ENCODE data around the gene FXYD7.
"Not testable (repeated sequence)": the region's sequence is repeated elsewhere in the genome, so short reads cannot be mapped to it uniquely, and the experiment has no call there.

The FXYD7 gene, protein sequence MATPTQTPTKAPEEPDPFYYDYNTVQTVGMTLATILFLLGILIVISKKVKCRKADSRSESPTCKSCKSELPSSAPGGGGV

DNA sequence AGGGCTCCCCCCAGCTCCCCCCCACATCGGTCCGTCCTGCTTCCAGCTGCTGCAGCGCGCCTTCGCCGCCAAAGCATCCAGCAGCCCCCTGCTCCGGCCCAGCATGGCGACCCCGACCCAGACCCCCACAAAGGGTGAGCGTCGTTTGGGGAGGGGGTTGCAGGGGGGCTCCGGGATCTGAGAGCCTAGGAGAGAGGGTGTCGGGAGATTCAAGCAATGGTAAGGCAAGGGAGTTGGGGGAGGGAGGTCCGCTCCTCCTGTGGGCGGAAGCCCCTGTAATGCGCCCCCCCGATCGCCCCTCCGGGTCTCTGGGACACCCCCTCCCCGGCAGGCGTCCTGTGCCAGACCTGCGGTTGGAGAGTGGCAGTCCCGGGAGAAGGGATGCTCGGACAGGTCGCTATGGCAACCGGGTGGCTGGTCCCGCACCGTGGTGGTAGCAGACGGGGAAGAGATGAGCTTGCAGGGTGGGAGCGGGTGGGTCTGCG is at the start of gene FXYD7:
Gene FXYD7, plus strand, starts transcription at position 25 of the 485 bp plus-strand sequence. Its CDS starts 79 bp downstream, at position 104.
- DNase-seq = no peak

DNA sequence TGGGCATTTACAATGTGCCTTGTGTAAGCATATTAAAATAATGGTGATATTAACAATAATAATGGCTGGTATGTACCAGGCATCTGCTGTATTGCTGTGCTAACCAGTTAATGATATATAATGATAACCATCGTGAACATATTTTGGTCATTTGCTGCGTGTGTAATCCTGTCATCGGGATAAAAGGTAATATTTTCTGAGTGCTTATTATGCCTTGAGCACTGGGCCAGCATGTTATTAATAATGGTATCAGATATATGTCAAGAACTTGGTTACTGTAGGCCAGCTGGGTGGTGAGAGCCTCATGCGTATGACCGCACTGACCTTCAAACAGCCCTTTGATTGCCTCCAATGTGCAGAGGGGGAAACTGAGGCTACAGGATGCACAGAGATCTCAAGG is 49.6 kb upstream of the FXYD7 start:
- no peak for DNase-seq

DNA sequence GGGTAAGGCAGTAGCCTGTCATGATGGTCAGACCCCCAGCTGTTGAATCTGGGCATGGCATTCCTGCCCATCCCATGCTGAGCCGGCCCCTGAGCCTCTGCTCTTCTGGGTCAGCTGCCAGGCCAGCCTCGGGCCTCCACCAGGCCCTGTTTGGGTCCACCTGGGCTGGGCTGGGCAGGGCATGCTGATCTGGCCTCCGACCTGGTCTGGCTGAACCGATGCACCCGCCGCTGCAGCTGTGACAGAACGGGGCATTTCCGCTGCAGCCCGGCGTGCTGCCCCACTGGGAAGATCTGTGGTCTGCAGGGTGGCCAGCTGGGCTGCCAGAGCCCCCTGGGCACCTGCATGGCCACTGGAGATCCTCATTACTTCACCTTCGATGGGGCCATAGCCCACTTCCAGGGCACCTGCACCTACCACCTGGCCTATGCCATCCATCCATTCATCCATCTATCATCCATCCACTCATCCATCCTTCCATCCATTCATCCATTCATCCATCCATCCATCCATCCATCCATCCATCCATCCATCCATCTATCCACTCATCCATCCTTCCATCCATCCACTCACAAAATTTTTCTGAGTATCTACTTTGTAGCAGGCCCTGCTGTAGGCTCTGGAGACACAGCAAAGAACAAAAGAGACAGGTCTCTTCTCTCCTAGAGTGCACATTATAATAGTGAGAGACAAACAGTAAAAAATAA is 49.0 kb upstream of the FXYD7 start:
- DNase-seq = no peak

DNA sequence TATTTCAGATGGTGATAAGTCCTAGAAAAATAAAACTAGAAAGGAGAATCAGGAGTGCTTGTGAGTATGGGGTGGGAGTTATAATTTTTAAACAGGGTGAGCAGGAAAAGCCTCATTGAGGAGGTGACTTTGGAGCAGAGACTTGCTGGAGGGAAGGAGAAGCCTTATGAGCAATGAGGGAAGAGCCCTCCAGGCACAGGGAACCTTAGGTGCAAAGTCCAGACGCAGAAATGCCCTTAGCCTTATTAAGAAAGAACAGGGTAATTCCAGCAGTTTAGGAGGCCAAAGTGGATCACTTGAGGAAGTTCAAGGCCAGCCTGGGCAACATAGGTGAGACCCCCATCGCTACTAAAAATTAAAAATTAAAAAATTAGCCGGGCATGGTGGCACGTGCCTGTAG is 48.4 kb upstream of the FXYD7 start:
- no peak for DNase-seq

DNA sequence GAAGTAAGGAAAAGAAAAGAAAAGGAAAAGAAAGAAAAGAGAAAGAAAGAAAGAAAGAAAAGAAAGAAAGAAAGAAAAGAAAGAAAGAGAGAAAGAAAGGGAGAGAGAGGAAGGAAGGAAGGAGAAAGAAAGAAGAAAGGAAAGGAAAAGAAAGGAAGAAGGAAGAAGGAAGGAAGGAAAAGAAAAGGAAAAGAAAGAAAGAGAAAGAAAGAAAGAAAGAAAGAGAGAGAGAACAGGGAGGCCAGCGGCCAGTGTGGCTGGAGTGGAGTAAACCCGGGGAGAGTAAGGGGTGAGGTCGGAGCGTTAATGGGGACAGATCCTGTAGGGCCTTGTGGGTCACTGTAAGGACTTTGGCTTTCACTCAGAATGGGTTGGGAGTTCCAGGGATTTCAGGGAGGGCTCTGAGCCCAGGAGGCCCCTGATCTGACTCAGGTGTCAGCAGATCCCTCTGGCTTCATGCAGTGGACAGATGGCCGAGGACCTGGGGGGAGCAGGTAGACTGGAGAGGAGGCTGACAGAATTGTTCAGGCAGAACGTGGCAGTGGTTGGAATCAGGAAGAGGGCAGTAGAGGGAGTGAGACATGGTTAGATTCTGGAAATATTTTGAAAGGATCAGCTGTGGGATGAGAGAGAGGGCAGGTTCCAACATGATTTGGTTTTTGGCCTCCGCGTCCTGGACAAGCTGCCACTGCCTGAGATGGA is 47.2 kb upstream of the FXYD7 start:
- DNase-seq = no peak

DNA sequence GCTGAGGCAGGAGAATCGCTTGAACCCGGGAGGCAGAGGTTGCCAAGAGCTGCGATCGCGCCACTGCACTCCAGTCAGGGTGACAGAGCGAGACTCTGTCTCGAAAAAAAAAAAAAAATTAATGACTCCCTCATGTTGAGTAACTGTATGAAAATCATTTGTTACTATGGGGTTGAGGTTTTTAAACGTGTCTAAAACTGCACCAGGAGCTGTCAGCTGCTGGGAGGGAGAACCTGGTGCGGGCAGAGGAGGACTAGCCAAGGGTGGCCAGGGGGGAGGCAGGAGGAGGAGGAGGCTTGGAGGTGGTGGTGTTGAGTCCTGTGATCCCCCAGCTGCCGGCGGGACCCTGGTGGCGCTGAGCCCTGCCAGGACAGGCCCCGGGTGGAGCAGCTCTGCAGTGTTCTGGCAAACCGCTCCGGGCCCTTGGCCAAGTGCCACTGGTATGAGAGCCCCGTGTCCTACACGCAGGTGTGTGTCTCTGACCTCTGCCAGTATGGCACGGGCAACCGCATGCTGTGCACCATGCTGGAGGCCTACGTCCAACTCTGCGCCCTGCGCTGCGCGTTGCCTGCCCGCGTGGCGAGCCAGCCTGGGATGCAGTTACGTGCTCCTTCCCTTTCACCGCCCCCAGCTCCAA is 44.5 kb upstream of the FXYD7 start:
- no peak for DNase-seq

DNA sequence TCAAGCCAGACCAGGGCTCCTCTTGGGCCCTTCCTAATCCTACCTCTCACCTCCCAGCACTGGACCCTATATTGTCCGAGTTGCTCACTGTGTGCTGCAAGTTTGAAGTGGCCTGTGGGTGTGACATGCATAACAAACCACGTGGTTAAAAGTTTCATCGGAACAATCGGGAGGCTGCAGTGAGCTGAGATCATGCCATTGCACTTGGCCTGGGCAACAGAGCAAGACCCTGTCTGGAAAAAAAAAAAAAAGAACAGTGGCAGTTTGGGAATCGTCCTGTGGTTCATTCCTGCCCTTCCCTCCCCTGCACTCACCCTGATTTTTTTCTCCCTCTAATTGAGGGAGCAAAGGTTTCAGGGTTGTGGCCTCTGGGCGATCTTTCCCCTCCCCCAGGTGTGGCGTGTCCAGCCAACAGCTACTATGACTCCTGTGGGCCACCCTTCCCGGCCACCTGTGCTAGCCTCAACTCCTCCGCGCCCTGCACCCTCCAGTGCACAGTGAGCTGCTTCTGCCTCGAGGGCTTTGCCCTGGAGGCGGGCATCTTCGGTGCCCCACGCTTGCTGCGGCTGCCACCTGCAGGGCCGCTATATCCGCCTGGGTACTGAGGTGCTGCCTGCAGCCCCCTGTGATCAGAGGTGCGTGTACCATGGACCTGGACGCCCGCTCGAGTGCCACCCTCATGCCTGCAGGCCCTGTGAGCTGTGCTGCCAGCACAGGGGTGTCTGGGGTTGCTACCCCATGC is 43.7 kb upstream of the FXYD7 start:
- DNase-seq = no peak

DNA sequence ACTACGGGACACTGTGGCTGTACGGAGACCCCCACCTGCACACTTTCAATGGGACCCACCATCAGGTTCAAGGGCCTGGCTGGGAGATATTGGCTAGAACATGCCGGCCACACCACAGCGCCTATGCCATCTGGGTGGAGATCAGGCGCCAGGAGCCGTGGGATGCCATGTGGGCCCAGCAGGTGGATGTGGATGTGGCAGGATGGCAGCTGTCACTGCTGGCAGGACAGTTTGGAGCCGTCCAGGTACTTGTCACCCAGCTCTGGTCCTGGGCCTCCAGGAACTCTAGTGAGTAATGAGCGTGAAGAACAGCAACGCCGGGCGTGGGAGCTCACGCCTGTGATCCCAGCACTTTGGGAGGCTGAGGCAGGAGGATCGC is 43.2 kb upstream of the FXYD7 start:
- DNase-seq = no peak

DNA sequence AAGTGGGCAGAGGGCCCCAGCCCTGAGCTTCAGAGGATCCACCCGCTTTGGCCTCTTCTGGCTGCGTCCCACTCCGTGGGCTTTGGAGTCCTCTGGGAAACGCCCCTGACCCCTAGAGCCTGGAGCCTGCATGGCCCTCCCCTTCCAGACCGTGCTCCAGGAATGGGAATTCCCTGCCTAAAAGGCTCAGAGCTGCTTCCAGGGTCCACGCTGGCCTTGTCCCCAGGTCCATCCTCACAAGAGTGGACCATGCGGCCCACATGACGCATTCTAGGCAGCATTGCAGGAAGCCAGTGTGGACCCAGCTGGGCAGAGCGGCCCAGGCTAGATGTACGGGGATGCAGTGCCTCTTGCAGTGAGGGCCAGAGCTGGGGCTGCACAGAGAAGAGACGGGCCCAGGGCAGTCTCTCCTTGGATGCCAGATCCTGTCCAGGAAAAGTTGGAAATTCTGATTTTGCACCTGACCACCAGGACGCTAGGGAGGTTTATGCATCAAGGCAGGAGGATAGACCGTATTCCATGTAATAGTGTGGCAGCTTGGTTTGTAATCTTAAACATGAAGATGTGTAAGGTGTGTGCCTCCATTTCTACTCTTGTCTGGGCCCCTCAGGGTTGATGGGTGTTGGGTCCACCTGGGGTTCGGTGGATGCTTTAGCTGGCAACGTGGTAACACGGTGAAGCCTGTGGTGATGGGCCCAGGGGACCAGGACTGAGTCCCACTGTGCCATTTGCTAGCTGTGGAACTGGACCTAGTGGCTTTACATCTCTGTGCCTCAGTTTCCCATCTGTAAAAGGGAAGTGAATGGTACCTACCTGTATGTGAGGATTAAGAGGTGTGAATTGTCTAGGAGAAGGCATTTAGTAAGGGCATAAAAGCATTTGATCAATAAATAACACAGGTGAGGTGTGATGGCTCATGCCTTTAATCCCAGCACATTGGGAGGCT is 42.2 kb upstream of the FXYD7 start:
- no peak for DNase-seq

DNA sequence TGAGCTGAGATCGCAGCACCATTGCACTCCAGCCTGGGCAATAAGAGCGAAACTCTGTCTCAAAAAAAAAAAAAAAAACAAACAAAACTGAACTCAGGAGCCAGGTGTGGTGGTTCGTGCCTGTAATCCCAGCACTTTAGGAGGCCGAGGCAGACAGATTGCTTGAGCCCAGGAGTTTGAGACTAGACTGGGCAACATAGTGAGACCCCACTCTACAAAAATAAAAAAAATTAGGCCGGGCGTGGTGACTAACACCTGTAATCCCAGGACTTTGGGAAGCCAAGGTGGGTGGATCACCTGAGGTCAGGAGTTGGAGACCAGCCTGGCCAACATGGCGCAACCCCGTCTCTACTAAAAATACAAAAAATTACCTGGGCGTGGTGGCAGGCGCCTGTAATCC is 41.1 kb upstream of the FXYD7 start:
- DNase-seq = not testable (repeated sequence)

DNA sequence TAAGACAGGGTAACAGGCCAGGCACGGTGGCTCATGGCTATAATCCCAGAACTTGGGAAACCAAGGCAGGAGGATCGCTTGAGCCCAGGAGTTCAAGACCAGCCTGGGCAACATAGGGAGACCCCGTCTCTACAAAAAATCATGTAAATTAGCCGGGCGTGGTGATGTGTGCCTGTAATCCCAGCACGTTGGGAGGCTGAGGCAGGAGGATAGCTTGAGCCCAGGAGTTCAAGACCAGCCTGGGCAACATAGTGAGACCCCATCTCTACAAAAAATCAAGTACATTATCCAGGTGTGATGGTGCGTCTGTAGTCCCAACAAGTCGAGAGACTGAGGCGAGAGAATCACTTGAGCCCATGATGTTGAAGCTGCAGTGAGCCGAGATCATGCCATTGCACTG is 39.4 kb upstream of the FXYD7 start:
- DNase-seq = not testable (repeated sequence)

DNA sequence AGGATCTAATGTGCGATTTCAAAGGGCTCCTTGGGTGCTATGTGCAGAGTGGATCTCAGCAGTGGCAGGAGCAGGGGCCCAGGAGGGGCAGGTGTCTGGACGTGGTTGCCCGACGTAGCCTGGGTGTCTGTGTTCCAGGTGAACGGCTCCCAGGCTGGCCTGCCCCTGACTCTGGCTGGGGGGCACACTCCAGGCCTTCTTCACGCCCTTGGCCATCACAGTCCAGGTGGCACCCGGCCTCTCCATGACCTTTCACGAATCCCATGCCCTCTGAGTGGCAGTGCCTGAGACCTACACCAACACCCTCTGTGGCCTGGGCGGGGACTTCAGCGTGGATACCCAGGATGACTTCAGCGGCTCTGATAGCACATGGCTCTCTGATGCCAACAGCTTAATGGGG is 38.7 kb upstream of the FXYD7 start:
- no peak for DNase-seq

DNA sequence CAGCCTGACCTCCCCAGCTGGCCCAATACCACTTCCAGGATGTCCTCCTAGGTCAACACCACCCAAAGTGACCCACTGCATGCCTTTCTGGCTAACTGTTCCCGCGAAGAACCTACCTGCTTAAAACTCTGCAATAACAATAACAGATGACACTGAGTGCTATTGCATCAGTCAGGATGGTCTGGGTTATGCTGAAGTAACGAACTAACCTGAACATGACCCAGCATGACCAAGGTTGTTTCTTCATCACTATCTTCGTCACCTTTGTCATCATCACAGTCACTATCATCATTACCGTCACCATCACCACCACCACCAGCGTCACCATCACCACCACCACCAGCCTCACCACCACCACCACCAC is 38.0 kb upstream of the FXYD7 start:
- no peak for DNase-seq

DNA sequence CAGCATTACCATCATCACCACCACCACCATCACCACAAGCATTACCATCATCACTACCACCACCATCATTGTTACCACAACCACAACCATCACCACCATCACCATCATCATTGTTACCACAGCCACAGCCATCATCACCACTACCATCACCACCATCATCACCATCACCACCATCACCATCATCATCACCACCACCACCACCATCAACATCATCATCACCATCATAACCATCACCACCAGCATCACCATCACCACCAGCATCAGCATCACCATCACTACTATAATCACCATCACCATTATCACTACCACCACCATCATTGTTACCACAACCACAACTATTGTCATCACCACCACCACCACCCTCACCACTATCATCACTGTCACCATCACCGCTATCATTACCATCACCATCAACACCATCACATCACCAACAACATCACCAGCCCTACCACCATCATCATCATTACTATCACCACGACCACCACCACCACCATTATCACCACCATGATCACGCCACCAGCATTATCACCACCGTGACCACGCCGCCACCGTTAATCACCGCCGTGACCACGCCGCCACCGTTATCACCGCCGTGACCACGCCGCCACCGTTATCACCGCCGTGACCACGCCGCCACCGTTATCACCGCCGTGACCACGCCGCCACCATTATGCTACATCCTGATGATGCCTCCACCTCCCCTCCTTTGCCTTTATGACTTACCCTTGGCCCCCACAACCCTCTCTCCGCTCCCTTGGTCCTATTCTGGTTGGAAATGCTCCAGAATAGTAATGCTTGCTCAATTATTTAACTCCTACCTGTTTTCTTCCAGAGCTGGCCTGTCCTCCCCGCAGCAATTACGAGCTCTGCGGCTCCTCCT is 37.4 kb upstream of the FXYD7 start:
- DNase-seq = no peak

DNA sequence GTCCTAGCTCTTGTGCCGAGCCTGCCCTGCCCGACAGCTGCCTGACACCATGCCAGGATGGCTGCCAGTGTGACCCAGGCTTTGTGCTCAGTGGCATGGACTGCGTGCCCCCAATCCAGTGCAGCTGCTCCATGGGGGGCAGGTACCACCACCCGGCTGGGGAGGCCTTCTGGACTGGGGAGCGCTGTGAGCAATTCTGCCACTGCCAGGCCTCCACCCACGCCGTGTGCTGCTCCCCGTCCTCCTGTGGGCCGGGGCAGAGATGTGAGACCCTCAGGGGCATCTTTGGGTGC is 36.8 kb upstream of the FXYD7 start:
- no peak for DNase-seq

DNA sequence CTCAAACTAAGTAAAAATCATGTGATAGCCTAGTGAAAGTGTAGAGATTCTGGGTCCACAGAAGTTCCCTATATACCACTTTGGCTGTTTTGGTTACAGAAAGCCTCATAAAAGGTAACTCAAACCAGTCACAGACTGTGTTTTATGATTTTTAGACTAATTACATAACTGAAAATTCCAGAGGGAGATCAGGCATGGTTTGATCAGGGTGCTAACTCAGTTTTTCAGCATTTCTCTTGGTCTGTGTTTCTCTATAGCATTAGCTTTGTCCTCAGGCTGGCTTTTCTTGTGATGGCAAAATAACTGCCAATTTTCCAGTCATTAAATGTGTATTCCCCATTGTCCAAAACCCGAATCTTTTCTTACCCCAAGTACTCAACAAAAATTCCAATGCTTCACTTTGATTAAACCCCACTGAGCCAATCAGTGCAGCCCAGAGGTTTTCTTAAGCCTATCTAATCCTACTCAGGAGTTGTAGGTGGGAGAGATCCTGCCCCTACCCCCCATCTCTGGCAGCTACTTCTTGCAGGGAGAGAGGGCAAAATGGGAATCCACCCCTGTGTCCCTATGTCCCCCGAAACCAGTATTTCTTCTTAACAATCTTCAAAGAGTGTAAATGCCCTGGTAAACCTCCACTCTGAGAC is 36.0 kb upstream of the FXYD7 start:
- no peak for DNase-seq

DNA sequence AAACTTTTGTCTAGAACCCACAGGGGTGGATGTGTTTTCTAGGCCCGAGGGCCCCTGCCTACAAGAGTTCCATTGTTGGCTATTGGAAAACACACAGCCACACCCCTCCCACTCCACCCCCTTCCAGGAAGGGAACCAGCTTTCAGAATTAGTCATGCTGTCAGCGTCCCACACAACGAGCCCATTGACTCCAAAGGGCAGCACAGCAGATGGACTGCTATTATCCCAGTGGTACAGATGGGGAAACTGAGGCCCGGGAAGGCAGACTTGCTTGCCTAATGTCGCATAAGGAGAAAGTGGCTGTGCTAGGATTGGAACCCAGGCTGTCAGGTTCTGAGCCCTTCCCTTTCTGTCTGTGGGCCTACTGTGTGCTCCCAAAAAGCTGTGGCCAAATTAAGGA is 35.5 kb upstream of the FXYD7 start:
- no peak for DNase-seq

DNA sequence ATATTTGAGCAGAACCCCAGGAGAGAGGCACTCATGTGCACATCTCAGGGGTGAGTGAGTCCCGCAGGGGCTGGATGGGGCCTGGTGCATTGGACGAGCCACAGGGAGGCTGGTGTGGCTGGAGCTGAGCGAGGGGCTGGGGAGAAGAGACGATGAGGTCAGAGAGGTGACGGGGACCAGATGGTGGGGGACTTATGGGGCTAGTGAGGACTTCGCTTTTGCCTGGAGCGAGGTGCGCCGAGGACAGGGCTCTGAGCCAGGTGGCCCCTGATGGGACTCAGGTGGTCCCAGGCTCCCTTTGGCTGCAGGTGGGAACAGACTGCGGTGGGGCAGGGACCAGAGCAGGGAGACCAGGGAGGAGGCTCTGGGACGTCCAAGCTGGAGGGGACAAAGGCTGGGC is 34.3 kb upstream of the FXYD7 start:
- DNase-seq = no peak

DNA sequence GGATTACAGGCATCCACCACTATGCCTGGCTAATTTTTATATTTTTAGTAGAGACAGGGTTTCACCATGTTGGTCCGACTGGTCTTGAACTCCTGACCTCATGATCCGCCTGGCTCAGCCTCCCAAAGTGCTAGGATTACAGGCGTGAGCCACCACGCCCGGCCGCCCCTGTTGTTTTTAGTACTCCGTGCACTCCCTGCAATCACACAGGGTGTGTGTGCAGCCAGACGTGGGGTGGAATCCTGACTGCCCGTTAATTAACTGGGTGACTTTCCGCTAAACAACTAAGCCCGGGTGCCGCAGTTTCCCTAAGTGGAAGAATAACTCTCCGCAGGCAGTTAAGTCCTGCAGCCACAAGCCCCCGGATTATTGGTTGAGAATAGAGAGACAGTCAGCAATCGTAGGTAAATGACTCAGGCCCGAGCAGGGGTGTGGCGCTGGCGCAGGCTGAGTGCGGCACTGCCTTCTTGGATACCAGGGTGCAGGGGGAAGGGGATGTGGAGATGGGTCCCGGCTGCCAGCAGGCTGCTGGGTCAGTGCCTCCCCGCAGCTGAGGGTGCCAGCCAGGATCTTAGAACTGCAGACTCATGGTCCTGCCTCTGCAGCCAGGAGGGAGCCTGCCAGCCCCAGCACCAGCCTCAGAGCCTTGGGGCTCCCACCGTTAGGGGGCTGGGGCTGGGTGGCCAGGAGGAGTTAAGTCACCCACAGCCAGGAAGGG is 33.5 kb upstream of the FXYD7 start:
- no peak for DNase-seq

DNA sequence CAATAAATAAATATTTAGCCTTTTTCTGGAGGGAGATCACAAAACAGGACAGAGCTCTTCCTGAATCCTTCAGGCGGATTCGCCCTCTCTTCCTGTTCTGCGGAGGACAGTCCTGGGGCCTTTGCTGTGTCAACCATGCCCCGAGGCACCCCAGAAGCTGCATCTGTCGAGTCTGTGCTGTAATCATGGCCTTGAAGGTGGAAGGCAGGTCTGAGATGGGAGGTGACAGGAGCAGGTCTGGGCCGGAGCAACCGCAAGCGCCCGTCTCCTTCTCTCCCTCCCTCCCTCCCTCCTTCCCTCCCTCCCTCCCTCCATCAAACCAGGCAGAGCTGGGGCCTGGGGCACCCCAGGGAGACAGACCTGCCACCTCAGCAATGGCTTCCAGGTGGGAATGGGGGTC is 32.1 kb upstream of the FXYD7 start:
- no peak for DNase-seq
